Retinal pigment epithelial cell (primary cell): ENCODE data around the gene LCE3C.

Source experiments
- DNase-seq: peaks from one replicate; pipeline ENCODE4 v3.0.0-alpha.2; 2010; ENCODE audit warnings: low read depth
- H3K4me3 ChIP-seq: 2 replicates; pipeline ENCODE4 v1.5.1; 2011; ENCODE audit warnings: mild to moderate bottlenecking, low read length, control low read depth, moderate library complexity
- CTCF ChIP-seq: conservative IDR thresholded peaks from 2 replicates; pipeline ENCODE4 v1.5.1; 2011; ENCODE audit warnings: low read depth, low read length, control low read depth, inconsistent platforms

Gene LCE3C

GRCh38 chr1:152623203-152623844 is 23.3 kb downstream of the LCE3C start:
- no peak overlapping the region for H3K4me3 ChIP-seq
- TF ChIP-seq CTCF, result no peak
- no peak for DNase-seq

- no peak for TF ChIP-seq CTCF
- H3K4me3 ChIP-seq, result no peak overlapping the region
- no peak for DNase-seq
Measured at GRCh38 chr1:152626744-152627143, 26.7 kb downstream of the LCE3C start.

- no peak for TF ChIP-seq CTCF
- H3K4me3 ChIP-seq, result no peak overlapping the region
- no peak for DNase-seq
Measured at GRCh38 chr1:152630596-152630995, 30.6 kb downstream of the LCE3C start.

GRCh38 chr1:152640351-152640750 is 40.3 kb downstream of the LCE3C start:
- TF ChIP-seq CTCF, result no peak
- DNase-seq, result no peak

GRCh38 chr1:152643945-152644344 is 43.9 kb downstream of the LCE3C start:
- no peak for DNase-seq
- no peak overlapping the region for H3K4me3 ChIP-seq

More at GRCh38 chr1:152640351-152640750, 40.3 kb downstream of the LCE3C start:
- H3K4me3 ChIP-seq, result no peak overlapping the region

GRCh38 chr1:152645146-152645545 is 45.1 kb downstream of the LCE3C start:
- no peak for TF ChIP-seq CTCF
- H3K4me3 ChIP-seq, result no peak overlapping the region
- DNase-seq, result no peak

More at GRCh38 chr1:152643945-152644344, 43.9 kb downstream of the LCE3C start:
- no peak for TF ChIP-seq CTCF

GRCh38 chr1:152646656-152647055 is 46.6 kb downstream of the LCE3C start:
- TF ChIP-seq CTCF, result no peak
- no peak for DNase-seq

More at GRCh38 chr1:152646656-152647055, 46.6 kb downstream of the LCE3C start:
- H3K4me3 ChIP-seq, result no peak overlapping the region
